Loucy (cell line): Measurements from ENCODE around the gene HEXB.

ENCODE experiments used
- H2AFZ ChIP-seq: fragments of 200-600 bp; sonication (generic); 2 replicates; pipeline ENCODE4 v1.6.0; 2016; ENCODE audit warnings: antibody characterized with exemption, mild to moderate bottlenecking, low read length, moderate library complexity
- H3F3A ChIP-seq: fragments of 200-600 bp; 2 replicates; pipeline ENCODE4 v1.6.0; 2016; ENCODE audit warnings: antibody characterized with exemption, low read depth, mild to moderate bottlenecking
- H3K27me3 ChIP-seq: fragments of 200-600 bp; sonication (generic); 2 replicates; pipeline ENCODE4 v1.6.1; 2014; ENCODE audit warnings: low read length, mild to moderate bottlenecking; ENCODE audit not compliant: insufficient read depth, poor library complexity, severe bottlenecking
- H3K36me3 ChIP-seq: fragments of 200-600 bp; sonication (generic); 2 replicates; pipeline ENCODE4 v1.6.1; 2016; ENCODE audit warnings: low read length; ENCODE audit not compliant: insufficient read depth
- H3K4me1 ChIP-seq: fragments of 200-600 bp; sonication (generic); 2 replicates; pipeline ENCODE4 v1.5.1; 2014; ENCODE audit warnings: low read length, mild to moderate bottlenecking; ENCODE audit not compliant: insufficient read depth, poor library complexity, severe bottlenecking
- H3K4me2 ChIP-seq: fragments of 200-600 bp; sonication (generic); 2 replicates; pipeline ENCODE4 v1.6.0; 2014; ENCODE audit warnings: antibody characterized with exemption, low read length, low read depth, mild to moderate bottlenecking; ENCODE audit not compliant: poor library complexity, severe bottlenecking
- H3K4me3 ChIP-seq: fragments of 200-600 bp; sonication (generic); 2 replicates; pipeline ENCODE4 v1.5.1; 2014; ENCODE audit warnings: low read length, mild to moderate bottlenecking, mixed read lengths; ENCODE audit not compliant: poor library complexity, severe bottlenecking
- H3K79me2 ChIP-seq: fragments of 200-600 bp; sonication (generic); 2 replicates; pipeline ENCODE4 v1.6.1; 2014; ENCODE audit warnings: low read length; ENCODE audit not compliant: insufficient read depth
- H3K9ac ChIP-seq: fragments of 200-600 bp; sonication (generic); 2 replicates; pipeline ENCODE4 v1.6.0; 2014; ENCODE audit warnings: mild to moderate bottlenecking, low read depth, low read length, moderate library complexity; ENCODE audit not compliant: poor library complexity, severe bottlenecking
- H3K9me2 ChIP-seq: fragments of 200-600 bp; sonication (generic); replicated peaks from 2 replicates; pipeline ENCODE4 v1.6.1; 2016; ENCODE audit warnings: low read depth, low read length, mixed read lengths
- H3K9me3 ChIP-seq: fragments of 200-600 bp; sonication (generic); 2 replicates; pipeline ENCODE4 v1.6.1; 2014; ENCODE audit warnings: mild to moderate bottlenecking, antibody characterized with exemption, low read length, low read depth; ENCODE audit not compliant: insufficient read depth
- H4K20me1 ChIP-seq: fragments of 200-600 bp; sonication (generic); 2 replicates; pipeline ENCODE4 v1.6.0; 2014; ENCODE audit warnings: antibody characterized with exemption, low read length, mild to moderate bottlenecking; ENCODE audit not compliant: insufficient read depth, poor library complexity, severe bottlenecking
- EZH2phosphoT487 ChIP-seq: fragments of 200-600 bp; IDR thresholded peaks from 2 replicates; pipeline ENCODE4 v1.6.1; 2018; ENCODE audit warnings: antibody characterized with exemption, mild to moderate bottlenecking, moderate library complexity, borderline replicate concordance
- TF ChIP-seq, protein P1 (sequence below): fragments of 200-600 bp; sonication (generic); conservative IDR thresholded peaks from 2 replicates; pipeline ENCODE4 v1.5.1; 2014; ENCODE audit warnings: mild to moderate bottlenecking, antibody characterized with exemption, low read length

HEXB gene

DNA sequence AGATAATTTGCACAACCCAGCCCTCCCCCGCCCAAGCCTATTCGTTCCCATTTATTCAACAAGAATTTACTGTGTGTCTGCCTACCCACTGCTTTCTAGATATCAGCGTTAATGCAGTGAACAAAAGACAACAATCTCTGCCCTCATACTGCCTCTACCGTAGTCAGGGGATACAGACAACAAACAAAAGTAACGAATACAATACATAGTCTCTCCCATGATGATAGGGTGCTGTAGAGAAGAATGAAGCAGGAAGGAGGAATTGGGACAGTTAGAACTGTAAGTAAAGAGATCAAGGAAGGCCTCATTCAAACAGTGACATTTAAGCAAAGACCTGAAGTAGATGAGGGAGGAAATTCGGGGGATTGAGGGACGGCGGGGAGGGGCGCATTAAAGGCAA lies 80.2 kb downstream of the HEXB start:
- Histone ChIP-seq H3K79me2 (peaks cover 74% of the 10 kb centered on the region), H3K4me3 (peak overlapping the region; percentile 99), H3K9ac (peak overlapping the region; percentile 83)

DNA sequence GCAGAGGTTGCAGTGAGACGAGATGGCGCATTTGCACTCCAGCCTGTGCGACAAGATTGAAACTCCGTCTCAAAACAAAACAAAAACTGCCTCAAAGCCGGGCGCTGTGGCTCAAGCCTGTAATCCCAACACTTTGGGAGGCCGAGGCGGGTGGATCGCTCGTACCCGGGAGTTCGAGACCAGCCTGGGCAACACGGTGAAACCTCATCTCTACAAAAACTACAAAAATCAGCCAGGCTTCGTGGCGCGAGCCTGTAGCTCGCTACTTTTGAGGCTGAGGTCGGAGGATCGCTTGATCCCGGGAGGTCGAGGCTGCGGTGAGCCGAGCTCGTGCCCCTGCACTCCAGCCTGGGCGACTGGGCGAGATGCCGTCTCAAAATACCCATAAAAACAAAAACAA lies 80.9 kb downstream of the HEXB start:
- peaks cover 55% of the 10 kb centered on the region for H3K4me1 ChIP-seq
- TF ChIP-seq, protein P1, sequence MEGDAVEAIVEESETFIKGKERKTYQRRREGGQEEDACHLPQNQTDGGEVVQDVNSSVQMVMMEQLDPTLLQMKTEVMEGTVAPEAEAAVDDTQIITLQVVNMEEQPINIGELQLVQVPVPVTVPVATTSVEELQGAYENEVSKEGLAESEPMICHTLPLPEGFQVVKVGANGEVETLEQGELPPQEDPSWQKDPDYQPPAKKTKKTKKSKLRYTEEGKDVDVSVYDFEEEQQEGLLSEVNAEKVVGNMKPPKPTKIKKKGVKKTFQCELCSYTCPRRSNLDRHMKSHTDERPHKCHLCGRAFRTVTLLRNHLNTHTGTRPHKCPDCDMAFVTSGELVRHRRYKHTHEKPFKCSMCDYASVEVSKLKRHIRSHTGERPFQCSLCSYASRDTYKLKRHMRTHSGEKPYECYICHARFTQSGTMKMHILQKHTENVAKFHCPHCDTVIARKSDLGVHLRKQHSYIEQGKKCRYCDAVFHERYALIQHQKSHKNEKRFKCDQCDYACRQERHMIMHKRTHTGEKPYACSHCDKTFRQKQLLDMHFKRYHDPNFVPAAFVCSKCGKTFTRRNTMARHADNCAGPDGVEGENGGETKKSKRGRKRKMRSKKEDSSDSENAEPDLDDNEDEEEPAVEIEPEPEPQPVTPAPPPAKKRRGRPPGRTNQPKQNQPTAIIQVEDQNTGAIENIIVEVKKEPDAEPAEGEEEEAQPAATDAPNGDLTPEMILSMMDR, result no peak
- TF ChIP-seq EZH2phosphoT487, result no peak
- H3K9ac ChIP-seq, result peak overlapping the region; percentile 83
- peak overlapping the region; percentile 99 for H3K4me3 ChIP-seq
- H3K36me3 ChIP-seq, result peaks cover 14% of the 10 kb centered on the region; the same call in 1 of the 2 replicates
- peaks cover 71% of the 10 kb centered on the region for H3K79me2 ChIP-seq
- peaks cover 37% of the 10 kb centered on the region for H4K20me1 ChIP-seq
- H3K27me3 ChIP-seq, result no peaks in the 10 kb centered on the region
- no peaks in the 10 kb centered on the region for H3F3A ChIP-seq
- H3K9me2 ChIP-seq, result no peaks in the 10 kb centered on the region
- no peaks in the 10 kb centered on the region for H3K9me3 ChIP-seq
- H3K4me2 ChIP-seq, result peak overlapping the region; percentile 81
- no peak overlapping the region for H2AFZ ChIP-seq

More for the DNA sequence above, 80.2 kb downstream of the HEXB start:
- H3K36me3 ChIP-seq, result peaks cover 12% of the 10 kb centered on the region
- no peaks in the 10 kb centered on the region for H3K9me3 ChIP-seq
- H3K4me1 ChIP-seq, result peaks cover 61% of the 10 kb centered on the region
- H3K9me2 ChIP-seq, result no peaks in the 10 kb centered on the region
- no peaks in the 10 kb centered on the region for H3F3A ChIP-seq
- H2AFZ ChIP-seq, result no peak overlapping the region
- peaks cover 37% of the 10 kb centered on the region for H4K20me1 ChIP-seq
- H3K4me2 ChIP-seq, result peak overlapping the region; percentile 81
- TF ChIP-seq EZH2phosphoT487, result no peak
- TF ChIP-seq, protein P1, result no peak
- no peaks in the 10 kb centered on the region for H3K27me3 ChIP-seq

DNA sequence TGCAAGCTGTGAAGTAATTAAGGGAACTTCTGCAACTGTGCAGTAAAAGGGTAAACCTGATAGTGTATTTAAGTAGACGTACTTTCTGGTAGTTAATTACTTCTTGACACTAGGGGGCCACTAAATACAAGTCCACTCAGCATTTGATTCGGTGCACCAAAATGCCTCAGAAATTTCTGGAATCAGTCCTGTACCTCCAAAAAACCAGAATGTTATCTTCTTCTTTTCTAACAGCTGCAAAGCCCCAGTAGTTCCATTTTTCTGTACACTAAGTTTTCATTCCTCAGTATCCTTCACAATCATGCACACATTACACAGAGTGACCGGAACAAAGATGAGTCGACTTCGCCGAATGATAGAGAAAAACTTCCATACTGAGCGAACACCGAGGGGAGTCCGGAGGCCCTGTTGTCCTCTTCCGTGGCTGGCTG lies 81.4 kb downstream of the HEXB start:
- Histone ChIP-seq H3K27me3 (no peaks in the 10 kb centered on the region), H3K4me3 (peak overlapping the region; percentile 99), H3K9ac (peak overlapping the region; percentile 83), H3K4me1 (peaks cover 50% of the 10 kb centered on the region), H3F3A (no peaks in the 10 kb centered on the region), H4K20me1 (peaks cover 37% of the 10 kb centered on the region), H3K9me2 (no peaks in the 10 kb centered on the region), H3K9me3 (no peaks in the 10 kb centered on the region), H3K36me3 (peaks cover 18% of the 10 kb centered on the region; the same call in 1 of the 2 replicates), H3K79me2 (peaks cover 70% of the 10 kb centered on the region), H2AFZ (peak overlapping the region; percentile 99), H3K4me2 (peak overlapping the region; percentile 81)
- TF ChIP-seq, protein P1, result peak; percentile 73
- TF ChIP-seq EZH2phosphoT487, result no peak
